Activated gamma-delta T cell treated with Interleukin-2 at 50 U/mL for 16 hours (primary cell): ENCODE data around the gene GJD4.

ENCODE experiments used
- DNase-seq: peaks from one replicate; pipeline ENCODE4 v3.0.0-alpha.2; 2020

The GJD4 gene

GRCh38 chr10:35605191-35605590 lies at the start of gene GJD4:
TSS of gene GJD4 (plus strand) at chr10:35605341. CDS start at chr10:35605568, 227 bp downstream.
- DNase-seq: no peak

- no peak for DNase-seq
These were observed 48.9 kb upstream of the GJD4 start for GRCh38 chr10:35555962-35556930.

- no peak for DNase-seq
These were observed 46.9 kb upstream of the GJD4 start for GRCh38 chr10:35558276-35558675.

GRCh38 chr10:35559416-35559815 lies 45.7 kb upstream of the GJD4 start:
- DNase-seq: no peak

GRCh38 chr10:35561715-35562114 lies 43.4 kb upstream of the GJD4 start:
- no peak for DNase-seq

GRCh38 chr10:35562427-35562826 lies 42.7 kb upstream of the GJD4 start:
- DNase-seq: no peak

- peak; percentile 24 for DNase-seq
These were observed 41.8 kb upstream of the GJD4 start for GRCh38 chr10:35563261-35563891.

GRCh38 chr10:35564341-35564968 lies 40.7 kb upstream of the GJD4 start:
- DNase-seq: no peak

- DNase-seq: no peak
These were observed 39.5 kb upstream of the GJD4 start for GRCh38 chr10:35565602-35566081.

- DNase-seq: no peak
These were observed 37.2 kb upstream of the GJD4 start for GRCh38 chr10:35567951-35568350.

GRCh38 chr10:35568483-35569015 lies 36.6 kb upstream of the GJD4 start:
- DNase-seq: no peak

- DNase-seq: no peak
These were observed 35.9 kb upstream of the GJD4 start for GRCh38 chr10:35569111-35569707.

GRCh38 chr10:35569836-35570235 lies 35.3 kb upstream of the GJD4 start:
- no peak for DNase-seq

GRCh38 chr10:35570397-35570796 lies 34.7 kb upstream of the GJD4 start:
- DNase-seq: no peak

- no peak for DNase-seq
These were observed 32.6 kb upstream of the GJD4 start for GRCh38 chr10:35572583-35572982.

- DNase-seq: no peak
These were observed 31.3 kb upstream of the GJD4 start for GRCh38 chr10:35573796-35574195.

- no peak for DNase-seq
These were observed 30.2 kb upstream of the GJD4 start for GRCh38 chr10:35574924-35575352.

GRCh38 chr10:35575640-35576039 lies 29.5 kb upstream of the GJD4 start:
- no peak for DNase-seq

- no peak for DNase-seq
These were observed 28.4 kb upstream of the GJD4 start for GRCh38 chr10:35576730-35577129.

- DNase-seq: no peak
These were observed 27.1 kb upstream of the GJD4 start for GRCh38 chr10:35577926-35578617.

GRCh38 chr10:35578618-35578956 lies 26.6 kb upstream of the GJD4 start:
- DNase-seq: no peak

- no peak for DNase-seq
These were observed 26.0 kb upstream of the GJD4 start for GRCh38 chr10:35579116-35579515.
